Measurements from ENCODE around the gene RPS26.

- no peak for TF ChIP-seq CTCF (conservative IDR thresholded peaks at IDR 0.05; ENCODE audit: low read length)
- TF ChIP-seq EZH2phosphoT487 (IDR thresholded peaks at IDR 0.05; ENCODE audit: borderline replicate concordance, low read depth, low read length), result no peak
These were observed 4.5 kb downstream of the RPS26 start for GRCh38 chr12:56046027-56046780.
